HG03575 (cell line): ENCODE results near the gene TM9SF4.
A peak's percentile ranks its signal among the peaks of the same experiment; 100 is the strongest.

Source experiments
- ATAC-seq: cut with Tn5 transposase; IDR thresholded peaks from one replicate; pipeline ENCODE4 v1.9.1; 2021; ENCODE audit not compliant: unreplicated experiment, insufficient number of reproducible peaks, low FRiP score; ENCODE audit errors: extremely low read depth

The TM9SF4 gene

DNA sequence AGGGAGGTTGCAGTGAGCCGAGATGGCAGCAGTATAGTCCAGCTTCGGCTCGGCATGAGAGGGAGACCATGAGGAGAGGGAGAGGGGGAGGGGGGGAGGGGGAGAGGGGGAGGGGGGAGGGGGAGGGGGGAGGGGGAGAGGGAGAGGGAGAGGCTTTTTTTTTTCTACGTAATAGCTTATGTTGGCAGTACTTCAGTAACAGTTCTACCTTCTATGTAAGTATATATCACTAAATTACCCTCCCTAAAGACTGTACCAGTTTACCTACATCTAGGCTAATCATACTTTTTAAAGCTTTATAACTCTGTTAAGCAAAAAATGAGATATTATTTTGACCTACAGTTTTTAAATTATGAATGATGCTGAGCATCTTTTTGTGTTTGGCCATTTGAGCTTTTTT lies 13.6 kb downstream of the TM9SF4 start:
- ATAC-seq, result no peak

GRCh38 chr20:32124916-32125454 lies 15.5 kb downstream of the TM9SF4 start:
- ATAC-seq, result no peak

GRCh38 chr20:32125506-32125905 lies 16.0 kb downstream of the TM9SF4 start:
- ATAC-seq, result no peak

GRCh38 chr20:32126919-32127318 lies 17.4 kb downstream of the TM9SF4 start:
- ATAC-seq, result no peak

- ATAC-seq, result no peak
Measured at GRCh38 chr20:32127347-32127746, 17.8 kb downstream of the TM9SF4 start.

DNA sequence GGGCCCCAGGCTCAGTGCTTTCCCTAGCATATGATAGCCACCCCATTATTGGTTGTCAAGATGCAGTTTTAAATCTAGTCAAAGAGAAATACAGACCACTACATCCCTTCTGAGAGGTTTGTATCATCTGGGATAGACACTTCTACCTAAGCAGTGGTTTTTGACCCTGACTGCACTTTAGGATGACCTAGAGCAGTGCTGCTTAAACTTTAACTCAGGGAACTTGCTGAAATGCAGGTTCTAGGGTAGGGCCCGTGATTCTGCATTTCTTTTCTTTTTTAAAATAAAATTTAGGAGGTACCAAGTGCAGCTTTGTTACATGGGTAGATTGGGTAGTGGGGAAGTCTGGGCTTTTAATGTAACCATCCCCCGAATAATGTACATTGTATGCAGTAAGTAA lies 18.7 kb downstream of the TM9SF4 start:
- ATAC-seq, result no peak

DNA sequence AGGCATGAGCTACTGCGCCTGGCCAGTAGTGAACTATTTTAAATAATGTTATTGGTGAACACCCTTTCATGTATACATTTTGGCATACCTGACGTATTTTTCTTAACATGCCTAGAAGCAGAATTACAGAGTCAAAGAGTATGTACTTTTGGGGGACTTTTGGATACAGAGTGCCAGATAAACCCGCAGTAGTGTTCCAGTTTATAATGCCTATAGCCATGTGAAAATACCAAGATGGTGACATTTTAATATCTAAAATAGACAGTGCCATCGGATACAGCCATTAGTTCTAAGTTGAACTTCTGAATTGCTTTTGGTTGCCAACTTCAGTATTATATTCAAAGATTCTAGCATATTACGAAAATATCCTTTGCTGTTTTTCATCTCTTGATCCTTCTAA lies 20.3 kb downstream of the TM9SF4 start:
- no peak for ATAC-seq

DNA sequence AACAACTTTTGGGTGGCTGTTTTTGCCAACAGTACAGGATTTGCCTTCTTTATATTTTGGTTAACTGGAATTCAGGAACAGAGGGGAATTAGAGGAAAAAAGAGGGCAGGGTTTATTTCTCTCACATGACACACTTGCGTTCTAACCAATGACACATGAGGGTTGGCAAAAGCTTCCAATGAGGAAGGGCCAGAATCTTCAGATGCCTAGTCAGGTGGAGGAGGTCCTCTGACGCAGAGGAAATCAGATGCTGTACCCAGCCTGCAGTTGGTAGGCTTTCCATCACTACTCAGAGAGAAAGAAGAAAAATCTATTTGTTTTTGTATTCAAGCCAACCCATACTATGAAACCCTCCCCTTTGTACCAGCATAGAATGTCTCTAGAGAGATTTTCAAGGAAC lies 20.8 kb downstream of the TM9SF4 start:
- no peak for ATAC-seq

- ATAC-seq, result no peak
Measured at GRCh38 chr20:32130965-32131364, 21.5 kb downstream of the TM9SF4 start.

DNA sequence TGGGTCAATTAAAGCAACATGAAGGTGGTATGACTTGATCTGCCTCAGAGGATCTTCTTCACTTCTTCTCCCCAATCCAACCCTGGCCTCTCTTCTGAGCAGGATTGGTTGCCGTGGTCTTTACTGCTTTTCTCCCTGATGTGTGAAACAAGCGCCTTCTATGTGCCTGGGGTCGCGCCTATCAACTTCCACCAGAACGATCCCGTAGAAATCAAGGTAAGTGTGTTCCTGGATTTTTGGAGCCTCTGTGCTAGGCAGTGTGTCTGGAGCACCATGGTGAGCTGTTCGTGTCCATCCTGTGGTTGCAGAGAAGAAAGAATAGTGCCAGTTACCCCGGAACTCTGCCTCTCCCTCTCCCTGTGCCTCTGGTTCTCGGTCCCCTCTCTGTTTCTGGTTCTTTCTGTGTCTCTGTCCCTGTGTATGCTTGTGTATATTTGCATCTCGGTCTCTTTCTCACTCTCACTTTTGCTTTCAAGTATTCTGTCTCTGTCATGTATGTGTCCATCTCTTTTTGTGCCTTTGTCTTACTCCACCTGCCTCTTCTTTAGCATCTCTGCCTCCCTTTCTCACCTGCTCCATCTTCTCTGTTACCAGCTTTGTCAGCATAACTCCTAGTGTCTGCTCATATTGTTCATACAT lies 23.5 kb downstream of the TM9SF4 start:
- ATAC-seq, result peak; percentile 85

DNA sequence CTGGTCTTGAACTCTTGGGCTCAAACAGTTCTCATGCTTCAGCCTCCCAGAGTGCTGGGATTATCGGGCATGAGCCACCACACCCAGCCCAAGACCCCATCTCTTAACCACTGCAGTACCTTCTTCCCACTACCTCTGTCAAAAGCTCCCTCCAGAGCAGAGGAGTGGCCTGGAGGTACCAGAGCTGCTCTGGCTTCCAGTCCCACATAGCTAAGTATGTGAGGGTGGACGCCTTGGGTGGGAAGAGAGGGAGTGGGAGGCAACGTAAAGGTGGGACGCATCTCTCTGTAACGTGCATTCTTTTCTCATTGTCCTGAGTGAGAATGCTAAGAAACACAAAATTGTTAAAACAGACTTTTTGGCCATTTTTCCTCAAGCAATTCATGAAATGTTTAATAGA lies 24.5 kb downstream of the TM9SF4 start:
- ATAC-seq, result no peak

DNA sequence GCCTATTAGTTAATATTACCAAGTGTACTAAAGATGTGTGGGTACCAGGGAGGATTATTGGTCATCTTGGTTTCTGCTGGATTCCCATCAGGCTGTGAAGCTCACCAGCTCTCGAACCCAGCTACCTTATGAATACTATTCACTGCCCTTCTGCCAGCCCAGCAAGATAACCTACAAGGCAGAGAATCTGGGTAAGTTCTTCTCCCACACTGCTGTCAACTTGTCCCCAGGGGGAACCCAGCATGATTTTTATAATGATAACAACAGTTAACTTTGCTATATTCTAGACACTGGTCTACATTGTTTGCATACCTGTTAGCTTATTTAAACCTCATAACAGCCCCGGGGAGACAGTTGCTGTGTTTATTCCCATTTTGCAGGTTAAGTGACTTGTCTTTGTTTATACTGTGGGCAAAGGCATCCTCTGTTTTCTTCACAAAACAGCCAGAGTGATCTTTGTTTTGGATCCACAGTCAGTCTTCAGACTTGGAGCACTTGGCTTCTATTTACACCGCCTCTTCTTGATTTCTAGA lies 26.5 kb downstream of the TM9SF4 start:
- no peak for ATAC-seq

GRCh38 chr20:32138921-32139320 lies 29.4 kb downstream of the TM9SF4 start:
- no peak for ATAC-seq

DNA sequence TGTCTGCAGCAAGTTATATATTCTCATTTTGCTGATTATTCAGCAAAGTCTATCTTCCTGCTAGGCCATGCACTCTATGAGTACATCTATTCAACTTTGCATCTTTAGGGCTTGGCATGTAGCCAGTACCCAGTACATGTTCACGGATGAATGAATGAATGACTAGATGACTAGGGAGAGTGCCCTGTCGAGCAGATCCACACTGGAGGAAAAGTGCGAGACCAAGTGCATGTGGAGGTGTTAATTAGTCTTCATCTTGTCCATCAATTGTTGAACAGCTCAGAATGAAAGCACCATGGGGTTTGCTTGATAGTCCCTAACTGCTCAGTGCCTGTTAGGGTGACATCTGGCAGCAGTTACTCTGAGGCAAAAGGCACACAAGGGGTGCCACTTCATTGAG lies 30.4 kb downstream of the TM9SF4 start:
- ATAC-seq, result no peak

DNA sequence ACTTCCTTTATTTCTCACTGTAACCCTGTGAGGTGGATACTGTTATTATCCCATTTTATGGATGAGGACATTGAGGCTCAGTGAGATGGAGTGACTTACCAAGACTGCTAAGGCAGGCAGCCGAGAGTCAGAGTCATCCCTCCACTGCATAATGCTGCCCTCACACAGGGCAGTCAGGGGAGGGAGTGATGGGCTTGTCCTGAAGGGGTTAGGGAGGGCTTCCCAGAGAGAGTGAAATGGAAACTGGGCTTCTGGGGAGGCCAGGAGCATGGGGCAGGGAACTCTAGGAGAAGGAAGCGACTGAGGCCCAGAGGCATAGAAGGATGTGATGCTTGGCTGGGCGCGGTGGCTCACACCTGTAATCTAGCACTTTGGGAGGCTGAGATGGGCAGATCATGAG lies 31.1 kb downstream of the TM9SF4 start:
- ATAC-seq, result no peak

- ATAC-seq, result no peak
Measured at GRCh38 chr20:32141465-32141980, 32.0 kb downstream of the TM9SF4 start.

DNA sequence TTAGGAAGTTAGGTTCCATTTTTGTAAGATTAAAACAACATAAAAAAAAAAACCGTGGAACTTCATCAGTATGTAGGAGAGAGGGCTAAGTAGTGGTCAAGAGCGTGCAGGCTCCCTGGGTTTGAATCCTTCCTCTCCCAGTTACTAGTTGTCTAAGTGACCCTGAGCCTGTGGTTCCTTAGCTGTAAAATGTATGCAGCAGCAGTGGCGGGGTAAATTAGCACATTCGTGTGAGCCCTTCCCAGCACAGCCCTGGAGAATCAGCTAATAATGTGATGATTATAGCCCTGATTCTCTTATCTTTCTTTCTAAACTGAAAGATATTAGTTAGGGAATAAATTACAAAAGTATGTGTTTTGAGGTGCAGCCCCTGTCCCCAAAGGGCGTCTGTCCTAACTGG lies 32.6 kb downstream of the TM9SF4 start:
- no peak for ATAC-seq

GRCh38 chr20:32142991-32143390 lies 33.5 kb downstream of the TM9SF4 start:
- no peak for ATAC-seq

GRCh38 chr20:32144898-32145662 lies 35.6 kb downstream of the TM9SF4 start:
- ATAC-seq, result no peak

DNA sequence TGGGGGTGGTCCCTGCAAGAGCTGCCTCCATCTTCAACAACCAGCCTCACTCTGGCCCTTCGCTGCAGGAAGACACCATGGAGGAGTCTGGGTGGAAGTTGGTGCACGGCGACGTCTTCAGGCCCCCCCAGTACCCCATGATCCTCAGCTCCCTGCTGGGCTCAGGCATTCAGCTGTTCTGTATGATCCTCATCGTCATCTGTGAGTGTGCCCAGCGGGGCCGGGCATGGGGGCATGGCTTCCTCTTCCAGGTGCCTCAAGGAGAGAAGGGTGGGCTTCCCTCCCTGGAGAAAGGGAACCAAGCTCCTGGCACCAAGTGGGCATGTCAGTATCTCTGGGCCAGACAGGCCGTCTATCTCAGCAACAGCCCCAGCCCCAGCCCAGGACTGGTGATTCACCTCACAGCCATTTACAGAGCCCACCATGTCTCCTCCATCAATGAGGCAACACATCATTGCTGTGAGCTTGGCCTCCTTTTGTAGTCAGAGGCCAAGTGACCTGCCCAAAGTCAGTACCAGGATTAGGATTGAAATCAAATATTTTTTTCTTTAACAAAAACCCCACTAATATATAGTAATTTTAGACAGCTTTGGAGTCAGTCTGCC lies 40.2 kb downstream of the TM9SF4 start:
- no peak for ATAC-seq
